Measurements from ENCODE around the gene SFN.

DNA sequence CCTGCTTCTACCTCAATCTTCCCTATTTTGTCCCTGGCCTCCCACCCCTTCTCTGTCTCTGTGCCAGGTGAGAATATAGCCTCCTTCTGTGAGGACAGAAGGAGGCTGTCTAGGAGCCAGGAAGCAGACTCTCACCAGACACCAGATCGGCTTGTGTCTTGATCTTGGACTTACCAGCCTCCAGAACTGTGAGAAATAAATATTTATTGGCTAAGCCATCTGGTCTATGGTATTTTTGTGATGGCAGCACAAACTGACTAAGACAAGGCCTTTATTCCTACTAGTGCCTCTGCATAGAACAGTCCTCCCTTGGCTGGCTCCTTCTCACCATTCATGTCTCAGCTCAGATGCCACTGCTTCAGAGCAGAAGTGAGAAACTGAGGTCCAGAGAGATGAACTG lies 25.3 kb downstream of the SFN start:
- TF ChIP-seq POLR2A (IDR thresholded peaks at IDR 0.05; ENCODE audit: low read length) (no peak), CTCF (IDR thresholded peaks at IDR 0.05) (no peak), PBX3 (IDR thresholded peaks at IDR 0.05) (no peak), MYC (IDR thresholded peaks at IDR 0.05; ENCODE audit: borderline replicate concordance, low read length) (no peak), CHD2 (IDR thresholded peaks at IDR 0.05; ENCODE audit: low read length, partially characterized antibody) (no peak), MAX (IDR thresholded peaks at IDR 0.05) (no peak), ESRRA (IDR thresholded peaks at IDR 0.05; ENCODE audit: borderline replicate concordance, low read length) (no peak), HDAC2 (IDR thresholded peaks at IDR 0.05) (no peak), RFX5 (IDR thresholded peaks at IDR 0.05) (no peak), BHLHE40 (IDR thresholded peaks at IDR 0.05; ENCODE audit: low read depth, low read length) (no peak), FOSB (CRISPR knock-in tag; IDR thresholded peaks at IDR 0.05) (no peak), KDM5A (IDR thresholded peaks at IDR 0.05) (no peak)
- TF ChIP-seq, protein P1, sequence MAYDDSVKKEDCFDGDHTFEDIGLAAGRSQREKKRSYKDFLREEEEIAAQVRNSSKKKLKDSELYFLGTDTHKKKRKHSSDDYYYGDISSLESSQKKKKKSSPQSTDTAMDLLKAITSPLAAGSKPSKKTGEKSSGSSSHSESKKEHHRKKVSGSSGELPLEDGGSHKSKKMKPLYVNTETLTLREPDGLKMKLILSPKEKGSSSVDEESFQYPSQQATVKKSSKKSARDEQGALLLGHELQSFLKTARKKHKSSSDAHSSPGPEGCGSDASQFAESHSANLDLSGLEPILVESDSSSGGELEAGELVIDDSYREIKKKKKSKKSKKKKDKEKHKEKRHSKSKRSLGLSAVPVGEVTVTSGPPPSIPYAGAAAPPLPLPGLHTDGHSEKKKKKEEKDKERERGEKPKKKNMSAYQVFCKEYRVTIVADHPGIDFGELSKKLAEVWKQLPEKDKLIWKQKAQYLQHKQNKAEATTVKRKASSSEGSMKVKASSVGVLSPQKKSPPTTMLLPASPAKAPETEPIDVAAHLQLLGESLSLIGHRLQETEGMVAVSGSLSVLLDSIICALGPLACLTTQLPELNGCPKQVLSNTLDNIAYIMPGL (CRISPR knock-in tag; IDR thresholded peaks at IDR 0.05; ENCODE audit: borderline replicate concordance): no peak
- TF ChIP-seq, protein P2, sequence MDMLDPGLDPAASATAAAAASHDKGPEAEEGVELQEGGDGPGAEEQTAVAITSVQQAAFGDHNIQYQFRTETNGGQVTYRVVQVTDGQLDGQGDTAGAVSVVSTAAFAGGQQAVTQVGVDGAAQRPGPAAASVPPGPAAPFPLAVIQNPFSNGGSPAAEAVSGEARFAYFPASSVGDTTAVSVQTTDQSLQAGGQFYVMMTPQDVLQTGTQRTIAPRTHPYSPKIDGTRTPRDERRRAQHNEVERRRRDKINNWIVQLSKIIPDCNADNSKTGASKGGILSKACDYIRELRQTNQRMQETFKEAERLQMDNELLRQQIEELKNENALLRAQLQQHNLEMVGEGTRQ (IDR thresholded peaks at IDR 0.05): no peak
